Nephron progenitor cell (in vitro differentiated cells): ENCODE data around the gene GFER.
A peak's percentile ranks its signal among the peaks of the same experiment; 100 is the strongest.

Source experiments
- DNase-seq: peaks from one replicate; pipeline ENCODE4 v3.0.0; 2021
- H3K27ac Mint-ChIP-seq: 2 replicates; pipeline ENCODE4 v1.8.0; 2021; ENCODE audit warnings: mild to moderate bottlenecking, moderate library complexity, mixed read lengths
- H3K27me3 Mint-ChIP-seq: 2 replicates; pipeline ENCODE4 v1.8.0; 2021; ENCODE audit warnings: mild to moderate bottlenecking, low read depth, mixed read lengths; ENCODE audit not compliant: poor library complexity
- H3K36me3 Mint-ChIP-seq: 2 replicates; pipeline ENCODE4 v1.8.0; 2021; ENCODE audit warnings: low read depth, mixed read lengths
- H3K4me1 Mint-ChIP-seq: 2 replicates; pipeline ENCODE4 v1.8.0; 2021; ENCODE audit warnings: mixed read lengths
- H3K4me3 Mint-ChIP-seq: 2 replicates; pipeline ENCODE4 v1.8.0; 2021; ENCODE audit warnings: mild to moderate bottlenecking, moderate library complexity, mixed read lengths
- H3K9me3 Mint-ChIP-seq: 2 replicates; pipeline ENCODE4 v1.8.0; 2021; ENCODE audit warnings: mild to moderate bottlenecking, moderate library complexity, mixed read lengths
- CTCF ChIP-seq: fragments of 200-600 bp; sonication (generic); IDR thresholded peaks from 2 replicates; pipeline ENCODE4 v1.5.0; 2021; ENCODE audit warnings: antibody characterized with exemption

GFER gene

GRCh38 chr16:1977875-1978268, 6.1 kb upstream of the GFER start:
- Mint-ChIP-seq H3K9me3 (no peaks in the 10 kb centered on the region), H3K36me3 (peaks cover 5% of the 10 kb centered on the region), H3K27ac (no peak overlapping the region), H3K4me3 (no peak overlapping the region), H3K27me3 (peaks cover 52% of the 10 kb centered on the region), H3K4me1 (peaks cover 6% of the 10 kb centered on the region)
- no peak for DNase-seq
- no peak for TF ChIP-seq CTCF

GRCh38 chr16:1978476-1979120, 5.4 kb upstream of the GFER start:
- Mint-ChIP-seq H3K27ac (no peak overlapping the region), H3K9me3 (no peaks in the 10 kb centered on the region), H3K36me3 (peaks cover 5% of the 10 kb centered on the region), H3K4me3 (no peak overlapping the region), H3K27me3 (peaks cover 58% of the 10 kb centered on the region), H3K4me1 (peaks cover 8% of the 10 kb centered on the region)
- no peak for TF ChIP-seq CTCF
- no peak for DNase-seq

GRCh38 chr16:1979271-1980029, 4.5 kb upstream of the GFER start:
- TF ChIP-seq CTCF, result no peak
- Mint-ChIP-seq H3K27me3 (peaks cover 58% of the 10 kb centered on the region), H3K4me1 (peaks cover 8% of the 10 kb centered on the region), H3K9me3 (no peaks in the 10 kb centered on the region), H3K27ac (no peak overlapping the region), H3K4me3 (no peak overlapping the region), H3K36me3 (peaks cover 5% of the 10 kb centered on the region)
- peak; percentile 47 for DNase-seq

GRCh38 chr16:1980030-1980769, 3.8 kb upstream of the GFER start:
- no peaks in the 10 kb centered on the region for H3K9me3 Mint-ChIP-seq
- H3K27ac Mint-ChIP-seq, result no peak overlapping the region
- DNase-seq, result no peak
- TF ChIP-seq CTCF, result no peak
- peaks cover 5% of the 10 kb centered on the region for H3K36me3 Mint-ChIP-seq
- no peak overlapping the region for H3K4me3 Mint-ChIP-seq
- peaks cover 15% of the 10 kb centered on the region for H3K4me1 Mint-ChIP-seq
- H3K27me3 Mint-ChIP-seq, result peaks cover 58% of the 10 kb centered on the region

- TF ChIP-seq CTCF, result no peak
- no peak for DNase-seq
- Mint-ChIP-seq H3K4me3 (no peak overlapping the region), H3K27me3 (peaks cover 58% of the 10 kb centered on the region), H3K9me3 (no peaks in the 10 kb centered on the region), H3K36me3 (peaks cover 5% of the 10 kb centered on the region), H3K27ac (no peak overlapping the region), H3K4me1 (peaks cover 17% of the 10 kb centered on the region)
These were observed 3.3 kb upstream of the GFER start for GRCh38 chr16:1980770-1981087.
